Liver (tissue), 9 donors: ENCODE data around the gene LGR4. TPM values are rescaled to one million over a fixed set of nuclear protein-coding genes. Genes with fewer than 3 reads are reported as not detected.

ENCODE experiments used
- DNase-seq: peaks from one replicate; pipeline ENCODE4 v3.0.0-alpha.2; 2017; ENCODE audit warnings: low spot score
- H3K27ac ChIP-seq, 2 donors: one replicate each; pipeline ENCODE4 v1.7.0; 2013; ENCODE audit warnings: inconsistent platforms in 2 of 2, low read length in 2 of 2, control low read depth in 1 of 2, low read depth in 1 of 2, mild to moderate bottlenecking in 1 of 2
- H3K27me3 ChIP-seq, 4 donors: one replicate each; pipeline versions ENCODE4 v1.6.1 to v1.7.0; 2013; ENCODE audit warnings: low read length in 3 of 4, inconsistent platforms in 1 of 4, mild to moderate bottlenecking in 1 of 4, moderate library complexity in 1 of 4; ENCODE audit not compliant: control insufficient read depth in 4 of 4, insufficient read depth in 4 of 4
- H3K36me3 ChIP-seq, 4 donors: one replicate each; pipeline versions ENCODE4 v1.6.1 to v1.7.0; 2013; ENCODE audit warnings: low read length in 3 of 4, mild to moderate bottlenecking in 3 of 4, low read depth in 1 of 4, moderate library complexity in 1 of 4; ENCODE audit not compliant: control insufficient read depth in 4 of 4, insufficient read depth in 3 of 4
- H3K4me1 ChIP-seq, 4 donors: one replicate each; pipeline versions ENCODE4 v1.6.1 to v1.7.0; 2013; ENCODE audit warnings: low read length in 3 of 4, mild to moderate bottlenecking in 3 of 4, moderate library complexity in 1 of 4; ENCODE audit not compliant: control insufficient read depth in 4 of 4, insufficient read depth in 4 of 4
- H3K4me3 ChIP-seq, 3 donors: one replicate each; pipeline versions ENCODE4 v1.6.1 to v1.7.0; 2013; ENCODE audit warnings: low read length in 3 of 3, control low read depth in 1 of 3, low read depth in 1 of 3, mild to moderate bottlenecking in 1 of 3
- H3K9ac ChIP-seq, 2 donors: one replicate each; pipeline ENCODE4 v1.7.0; 2013; ENCODE audit warnings: low read length in 2 of 2, mild to moderate bottlenecking in 2 of 2, moderate library complexity in 2 of 2, control low read depth in 1 of 2, low read depth in 1 of 2
- H3K9me3 ChIP-seq, 4 donors: one replicate each; pipeline versions ENCODE4 v1.6.1 to v1.7.0; 2013; ENCODE audit warnings: low read length in 3 of 4; ENCODE audit not compliant: control insufficient read depth in 4 of 4
- FOXA1 ChIP-seq: IDR thresholded peaks from 2 replicates; pipeline ENCODE4 v1.6.1; 2016; ENCODE audit warnings: antibody characterized with exemption
- FOXA2 ChIP-seq: IDR thresholded peaks from 2 replicates; pipeline ENCODE4 v1.6.1; 2016; ENCODE audit warnings: antibody characterized with exemption
- GABPA ChIP-seq, 2 donors: IDR thresholded peaks in 1 of 2; conservative IDR thresholded peaks in 1 of 2; 2 replicates each; pipeline ENCODE4 v1.6.1; 2016; ENCODE audit warnings: antibody characterized with exemption in 2 of 2, mild to moderate bottlenecking in 1 of 2, moderate library complexity in 1 of 2
- HNF4A ChIP-seq, 2 donors: conservative IDR thresholded peaks; 2 replicates each; pipeline ENCODE4 v1.6.1; 2016; ENCODE audit warnings: antibody characterized with exemption in 2 of 2, mild to moderate bottlenecking in 2 of 2
- HNF4G ChIP-seq: IDR thresholded peaks from 2 replicates; pipeline ENCODE4 v1.6.1; 2016; ENCODE audit warnings: antibody characterized with exemption
- MAX ChIP-seq: IDR thresholded peaks from 2 replicates; pipeline ENCODE4 v1.6.1; 2016; ENCODE audit warnings: antibody characterized with exemption
- NR2F2 ChIP-seq: IDR thresholded peaks from 2 replicates; pipeline ENCODE4 v1.6.1; 2016; ENCODE audit warnings: antibody characterized with exemption
- RAD21 ChIP-seq, 2 donors: IDR thresholded peaks; 2 replicates each; pipeline ENCODE4 v1.6.1; 2016; ENCODE audit warnings: antibody characterized with exemption in 2 of 2, mild to moderate bottlenecking in 2 of 2
- RXRA ChIP-seq, 2 donors: IDR thresholded peaks; 2 replicates each; pipeline ENCODE4 v1.6.1; 2017 to 2018; ENCODE audit warnings: antibody characterized with exemption in 2 of 2, mild to moderate bottlenecking in 1 of 2
- SP1 ChIP-seq: IDR thresholded peaks from 2 replicates; pipeline ENCODE4 v1.6.1; 2018; ENCODE audit warnings: antibody characterized with exemption, mild to moderate bottlenecking
- YY1 ChIP-seq: IDR thresholded peaks from 2 replicates; pipeline ENCODE4 v1.6.1; 2016; ENCODE audit warnings: antibody characterized with exemption, mild to moderate bottlenecking
- ZBTB33 ChIP-seq: IDR thresholded peaks from 2 replicates; pipeline ENCODE4 v1.6.1; 2016; ENCODE audit warnings: antibody characterized with exemption
- WGBS: extraction: QIAGEN DNeasy Blood & Tissue Kit; methylation state at CpG from one replicate; pipeline ENCODE4 v1.1.7; 2013; 5-methylcytosine and 5-hydroxymethylcytosine counted together
- polyA plus RNA-seq, 2 donors: library from polyadenylated mRNA; stranded (reverse) in 1 of 2; unstranded in 1 of 2; fragments of 200-250 nt in 1 of 2; fragments of >200 nt in 1 of 2; fragmentation: Nextera tagmentation in 1 of 2; extraction: Ambion mirVana in 1 of 2; gene quantifications; one replicate each; pipeline versions ENCODE4 v1.2.1 to v1.2.3, GENCODE V29; 2013 to 2015
- total RNA-seq, 2 donors: library from RNA; depleted of rRNA; stranded (reverse); fragments of >200 nt; gene quantifications; one replicate each; pipeline ENCODE4 v1.2.3, GENCODE V29; 2014
- TF ChIP-seq, protein P1 (sequence below): IDR thresholded peaks from 2 replicates; pipeline ENCODE4 v1.6.1; 2016; ENCODE audit warnings: antibody characterized with exemption, mild to moderate bottlenecking
- TF ChIP-seq, protein P2 (sequence below): IDR thresholded peaks from 2 replicates; pipeline ENCODE4 v1.6.1; 2016; ENCODE audit warnings: antibody characterized with exemption
- donor health status: healthy.
- donor health status: healthy.
- donor health status: healthy.
- donor health status: healthy.
- donor health status: healthy.

The LGR4 gene
- total and polyA plus RNA-seq, 4 donors, result 13.7 to 95.3 (median 42.5) TPM

DNA sequence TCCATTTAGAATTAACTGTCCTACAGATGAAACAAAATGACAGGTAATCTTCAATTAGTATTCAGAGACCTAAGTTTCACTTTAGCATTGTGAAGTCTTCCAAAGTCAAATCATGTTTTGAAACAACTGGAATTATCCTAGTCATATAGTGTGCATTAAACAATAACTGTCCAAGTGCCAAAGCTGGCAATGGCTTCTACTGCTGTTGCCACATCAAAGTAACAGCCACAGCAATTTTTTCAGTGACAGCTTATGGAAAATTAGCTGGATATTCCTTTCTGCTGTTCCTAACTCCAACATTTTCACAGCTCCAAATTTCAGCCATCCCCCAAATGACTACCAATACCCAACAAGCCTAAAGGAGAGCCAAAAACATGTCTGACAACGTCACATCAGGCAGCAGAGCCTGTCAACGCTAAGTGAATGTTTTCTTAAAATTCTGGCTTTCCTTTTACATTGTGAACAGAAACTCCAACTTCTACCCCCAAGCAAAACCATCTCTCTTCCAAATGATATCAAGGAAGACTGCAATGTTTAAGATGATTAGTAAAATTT lies 64.3 kb downstream of the LGR4 start:
- DNase-seq, result no peak
- 92% methylated on average over 2 of the region's 2 CpGs for WGBS
- H3K4me1 ChIP-seq, result peaks cover 6 to 39% (median 14%) of the 10 kb centered on the region in 4 donors
- peaks cover 0 to 6% (median 1%) of the 10 kb centered on the region in 4 donors for H3K36me3 ChIP-seq
- H3K9ac ChIP-seq, result no peak overlapping the region
- H3K27ac ChIP-seq, result no peak overlapping the region
- TF ChIP-seq, protein P1, sequence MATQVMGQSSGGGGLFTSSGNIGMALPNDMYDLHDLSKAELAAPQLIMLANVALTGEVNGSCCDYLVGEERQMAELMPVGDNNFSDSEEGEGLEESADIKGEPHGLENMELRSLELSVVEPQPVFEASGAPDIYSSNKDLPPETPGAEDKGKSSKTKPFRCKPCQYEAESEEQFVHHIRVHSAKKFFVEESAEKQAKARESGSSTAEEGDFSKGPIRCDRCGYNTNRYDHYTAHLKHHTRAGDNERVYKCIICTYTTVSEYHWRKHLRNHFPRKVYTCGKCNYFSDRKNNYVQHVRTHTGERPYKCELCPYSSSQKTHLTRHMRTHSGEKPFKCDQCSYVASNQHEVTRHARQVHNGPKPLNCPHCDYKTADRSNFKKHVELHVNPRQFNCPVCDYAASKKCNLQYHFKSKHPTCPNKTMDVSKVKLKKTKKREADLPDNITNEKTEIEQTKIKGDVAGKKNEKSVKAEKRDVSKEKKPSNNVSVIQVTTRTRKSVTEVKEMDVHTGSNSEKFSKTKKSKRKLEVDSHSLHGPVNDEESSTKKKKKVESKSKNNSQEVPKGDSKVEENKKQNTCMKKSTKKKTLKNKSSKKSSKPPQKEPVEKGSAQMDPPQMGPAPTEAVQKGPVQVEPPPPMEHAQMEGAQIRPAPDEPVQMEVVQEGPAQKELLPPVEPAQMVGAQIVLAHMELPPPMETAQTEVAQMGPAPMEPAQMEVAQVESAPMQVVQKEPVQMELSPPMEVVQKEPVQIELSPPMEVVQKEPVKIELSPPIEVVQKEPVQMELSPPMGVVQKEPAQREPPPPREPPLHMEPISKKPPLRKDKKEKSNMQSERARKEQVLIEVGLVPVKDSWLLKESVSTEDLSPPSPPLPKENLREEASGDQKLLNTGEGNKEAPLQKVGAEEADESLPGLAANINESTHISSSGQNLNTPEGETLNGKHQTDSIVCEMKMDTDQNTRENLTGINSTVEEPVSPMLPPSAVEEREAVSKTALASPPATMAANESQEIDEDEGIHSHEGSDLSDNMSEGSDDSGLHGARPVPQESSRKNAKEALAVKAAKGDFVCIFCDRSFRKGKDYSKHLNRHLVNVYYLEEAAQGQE, result no peak
- TF ChIP-seq HNF4G (no peak), YY1 (peak; percentile 14), SP1 (no peak), NR2F2 (no peak)
- H3K4me3 ChIP-seq, result no peak overlapping the region
- no peaks in the 10 kb centered on the region for H3K27me3 ChIP-seq
- no peaks in the 10 kb centered on the region for H3K9me3 ChIP-seq

DNA sequence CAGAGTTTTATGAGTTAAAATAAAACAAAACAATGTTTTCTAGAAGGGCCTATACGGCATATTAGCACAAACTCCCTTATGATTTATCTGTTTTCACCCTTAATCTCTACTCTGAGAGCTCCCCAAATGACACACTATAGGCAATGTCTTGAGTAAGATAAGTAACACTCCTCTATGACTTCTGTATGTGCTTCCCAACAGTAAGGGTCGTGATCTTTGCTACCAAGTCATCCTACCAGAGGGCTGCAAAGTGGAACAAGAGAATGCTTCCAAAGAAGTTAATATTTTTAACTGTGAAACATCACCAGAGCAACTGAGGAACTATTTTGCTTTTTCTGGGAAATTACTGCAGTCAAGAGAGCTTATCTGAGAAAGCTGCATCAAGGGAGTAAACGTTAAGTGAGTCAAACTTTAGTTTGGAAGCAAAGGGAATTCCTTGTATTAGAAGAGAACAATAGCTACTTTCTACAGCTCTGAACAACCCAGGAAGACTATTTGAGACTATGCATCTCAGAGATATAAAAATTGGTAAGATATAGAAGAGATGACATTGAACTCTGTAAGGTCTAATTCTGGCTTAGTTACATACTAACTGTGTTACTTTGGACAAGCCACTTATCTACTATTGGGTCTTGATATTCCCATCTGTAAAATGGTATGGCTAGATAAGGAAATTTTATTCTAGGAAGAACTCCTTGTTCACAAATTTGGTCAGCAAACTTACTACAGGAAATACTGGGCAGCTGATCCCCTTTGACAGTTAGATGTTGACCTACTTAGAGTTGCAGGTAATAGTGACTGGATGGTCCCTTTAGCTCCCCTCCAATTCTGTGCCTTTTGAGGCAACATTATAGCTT lies 65.9 kb downstream of the LGR4 start:
- H3K9me3 ChIP-seq, result no peaks in the 10 kb centered on the region
- TF ChIP-seq MAX, result no peak
- no peak for TF ChIP-seq NR2F2
- TF ChIP-seq HNF4G, result no peak
- TF ChIP-seq YY1, result no peak
- TF ChIP-seq FOXA2, result no peak
- TF ChIP-seq GABPA (IDR thresholded peaks at IDR 0.05 in 1 of 2, conservative IDR thresholded peaks at IDR 0.05 in 1 of 2), result no peak
- TF ChIP-seq SP1, result no peak
- TF ChIP-seq FOXA1, result no peak
- TF ChIP-seq RAD21 (IDR thresholded peaks at IDR 0.05), result no peak
- TF ChIP-seq HNF4A (conservative IDR thresholded peaks at IDR 0.05), result no peak
- no peak for TF ChIP-seq RXRA (IDR thresholded peaks at IDR 0.05)
- TF ChIP-seq ZBTB33, result no peak
- TF ChIP-seq, protein P2, sequence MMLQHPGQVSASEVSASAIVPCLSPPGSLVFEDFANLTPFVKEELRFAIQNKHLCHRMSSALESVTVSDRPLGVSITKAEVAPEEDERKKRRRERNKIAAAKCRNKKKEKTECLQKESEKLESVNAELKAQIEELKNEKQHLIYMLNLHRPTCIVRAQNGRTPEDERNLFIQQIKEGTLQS, result no peak
- TF ChIP-seq, protein P1, result no peak
- no peaks in the 10 kb centered on the region for H3K27me3 ChIP-seq
- no peak overlapping the region for H3K9ac ChIP-seq
- no peak overlapping the region for H3K4me3 ChIP-seq
- no peak for DNase-seq
- WGBS, result 86% methylated on average over 3 of the region's 3 CpGs
- H3K4me1 ChIP-seq, result peaks cover 11 to 54% (median 25%) of the 10 kb centered on the region in 4 donors
- peaks cover 0 to 6% (median 0%) of the 10 kb centered on the region in 4 donors for H3K36me3 ChIP-seq
- no peak overlapping the region for H3K27ac ChIP-seq
